Right kidney (tissue), 9 donors: ENCODE results near the gene VWA5A.
A peak's percentile ranks its signal among the peaks of the same experiment; 100 is the strongest.

Experiments
- DNase-seq: peaks from one replicate; pipeline ENCODE4 v3.0.0-alpha.2; 2016
- long read RNA-seq, 8 donors: transcript quantifications; one replicate each; lab custom pipeline, GENCODE V29; 2026

VWA5A gene, protein sequence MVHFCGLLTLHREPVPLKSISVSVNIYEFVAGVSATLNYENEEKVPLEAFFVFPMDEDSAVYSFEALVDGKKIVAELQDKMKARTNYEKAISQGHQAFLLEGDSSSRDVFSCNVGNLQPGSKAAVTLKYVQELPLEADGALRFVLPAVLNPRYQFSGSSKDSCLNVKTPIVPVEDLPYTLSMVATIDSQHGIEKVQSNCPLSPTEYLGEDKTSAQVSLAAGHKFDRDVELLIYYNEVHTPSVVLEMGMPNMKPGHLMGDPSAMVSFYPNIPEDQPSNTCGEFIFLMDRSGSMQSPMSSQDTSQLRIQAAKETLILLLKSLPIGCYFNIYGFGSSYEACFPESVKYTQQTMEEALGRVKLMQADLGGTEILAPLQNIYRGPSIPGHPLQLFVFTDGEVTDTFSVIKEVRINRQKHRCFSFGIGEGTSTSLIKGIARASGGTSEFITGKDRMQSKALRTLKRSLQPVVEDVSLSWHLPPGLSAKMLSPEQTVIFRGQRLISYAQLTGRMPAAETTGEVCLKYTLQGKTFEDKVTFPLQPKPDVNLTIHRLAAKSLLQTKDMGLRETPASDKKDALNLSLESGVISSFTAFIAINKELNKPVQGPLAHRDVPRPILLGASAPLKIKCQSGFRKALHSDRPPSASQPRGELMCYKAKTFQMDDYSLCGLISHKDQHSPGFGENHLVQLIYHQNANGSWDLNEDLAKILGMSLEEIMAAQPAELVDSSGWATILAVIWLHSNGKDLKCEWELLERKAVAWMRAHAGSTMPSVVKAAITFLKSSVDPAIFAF
- long read RNA-seq, donor 1, partial matches to known transcripts = 0 of 4 reads
- long read RNA-seq, donor 1, other reads (novel, unspliced or antisense) = 0 of 4 reads
- long read RNA-seq, donor 2, partial matches to known transcripts = 0 of 2 reads
- long read RNA-seq, donor 2, other reads (novel, unspliced or antisense) = 0 of 2 reads
- long read RNA-seq, donor 3, partial matches to known transcripts = 0 of 1 reads
- long read RNA-seq, donor 3, other reads (novel, unspliced or antisense) = 0 of 1 reads
- long read RNA-seq, donor 4 = 0 reads
- long read RNA-seq, donor 5 = 0 reads
- long read RNA-seq, donor 6, partial matches to known transcripts = 0 of 1 reads
- long read RNA-seq, donor 6, other reads (novel, unspliced or antisense) = 0 of 1 reads
- long read RNA-seq, donor 7, partial matches to known transcripts = 0 of 1 reads
- long read RNA-seq, donor 7, other reads (novel, unspliced or antisense) = 0 of 1 reads
- long read RNA-seq, donor 8, partial matches to known transcripts = 0 of 2 reads
- long read RNA-seq, donor 8, other reads (novel, unspliced or antisense) = 0 of 2 reads

DNA sequence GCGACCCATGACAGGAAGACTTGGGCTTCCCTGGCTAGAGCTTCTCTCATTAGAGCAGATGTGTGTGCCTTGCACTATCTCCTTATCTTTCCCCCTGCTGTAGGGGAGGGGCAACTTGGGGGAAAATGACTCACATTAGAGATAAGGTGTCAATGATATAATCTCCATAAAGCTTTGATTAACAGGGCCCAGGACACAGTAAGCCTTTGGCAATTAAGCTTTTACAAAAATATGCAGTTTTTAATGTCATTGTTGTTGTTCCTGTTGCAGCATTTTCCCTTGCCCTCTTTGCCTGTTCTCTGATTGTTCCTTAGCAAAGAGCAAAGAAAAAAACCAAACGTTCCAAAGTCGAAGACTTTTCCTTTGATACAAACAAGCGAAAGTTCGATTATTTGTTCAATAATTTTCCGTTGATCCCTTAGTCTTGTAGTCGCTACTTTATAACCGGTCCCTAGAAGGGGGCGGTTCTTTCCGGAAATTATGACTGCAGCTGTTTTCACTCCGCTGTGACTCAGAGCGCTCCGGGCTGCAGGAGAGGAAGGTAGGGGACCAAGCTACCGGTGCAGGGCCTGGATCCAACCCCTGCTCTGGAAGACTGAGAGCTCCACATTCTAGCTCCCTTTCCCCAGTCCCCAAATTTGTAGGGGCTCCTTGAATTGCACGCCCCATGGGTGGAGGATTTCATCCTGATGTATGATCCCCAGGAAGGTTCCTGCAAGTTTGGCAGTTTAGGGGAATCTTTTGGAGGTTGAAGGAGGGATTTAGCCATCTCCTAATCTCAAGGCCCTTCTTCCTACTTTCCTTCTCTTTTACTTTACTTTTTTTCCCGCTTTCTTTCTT is at the start of gene VWA5A:
Gene VWA5A (plus strand): TSS at position 509 of the 840 bp plus-strand sequence. CDS start 2,062 bp downstream, outside the sequence.
- peak; percentile 59 for DNase-seq

DNA sequence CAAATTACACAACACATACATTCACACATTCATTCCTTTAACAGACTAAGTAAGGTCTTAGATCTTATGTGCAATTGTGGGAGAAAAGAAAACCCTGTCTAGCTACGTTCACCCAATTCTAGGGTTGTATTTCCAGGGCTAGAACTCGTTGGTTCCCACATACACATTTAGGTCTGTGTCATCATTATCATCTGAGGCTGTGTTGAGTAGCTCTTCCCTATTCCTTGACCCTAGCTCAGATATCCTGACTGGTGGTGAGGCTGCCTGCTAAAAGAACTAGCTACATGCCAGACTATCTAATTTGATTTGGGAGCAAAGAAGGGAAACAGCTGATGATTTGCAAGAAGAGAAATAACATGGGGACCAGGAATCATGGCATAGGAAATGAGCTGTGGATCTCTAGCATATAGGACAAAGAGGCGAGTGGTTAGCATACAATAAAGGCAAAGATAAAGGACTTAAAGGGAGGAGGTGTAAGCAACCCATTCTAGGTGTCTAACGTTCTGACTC is 46.6 kb upstream of the VWA5A start:
- DNase-seq = no peak

DNA sequence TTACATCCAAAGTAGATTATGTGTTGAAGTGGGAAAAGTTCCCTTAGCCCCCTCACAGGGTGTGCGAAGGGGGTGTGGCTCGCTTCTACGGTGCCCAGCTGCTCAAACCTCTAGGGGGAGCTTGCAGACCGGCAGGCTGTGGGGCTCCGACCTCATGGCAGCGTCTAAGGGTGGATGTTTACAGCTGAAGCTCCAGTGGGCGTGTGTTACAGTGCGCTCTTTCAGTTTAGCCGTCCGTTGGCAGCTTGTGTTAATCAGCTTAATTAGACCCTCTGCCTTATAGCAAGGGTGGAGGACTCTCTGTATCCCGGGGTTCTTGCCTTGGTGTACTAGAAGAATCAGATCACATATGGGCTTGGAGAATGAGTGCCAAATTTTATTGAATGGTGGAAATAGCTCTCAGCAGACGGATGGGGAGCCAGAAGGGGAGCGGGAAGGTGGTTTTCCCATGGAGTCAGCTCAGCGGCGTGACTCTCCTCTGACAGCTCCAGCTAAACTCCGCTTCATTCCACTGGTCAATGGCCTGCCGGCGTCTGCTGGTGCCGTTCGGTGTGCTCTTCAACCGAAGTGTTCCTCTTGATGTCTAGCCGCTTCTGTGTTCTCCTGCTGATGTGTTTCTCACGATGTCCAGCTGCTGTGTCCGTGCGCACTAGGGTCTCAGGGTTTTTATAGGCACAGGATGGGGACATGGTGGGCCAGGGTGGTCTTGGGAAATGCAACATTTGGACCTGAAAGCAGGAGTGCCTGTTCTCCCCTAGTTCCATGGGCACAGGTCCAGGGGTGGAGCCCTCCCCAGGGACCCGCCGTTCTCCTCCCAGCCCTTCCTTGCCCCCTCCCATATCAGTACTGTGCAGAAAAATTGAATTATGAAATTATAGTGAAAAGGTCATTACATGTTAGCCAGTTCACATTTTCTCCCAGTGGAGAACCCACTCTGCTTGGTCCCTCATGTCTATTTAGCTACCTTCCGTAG is 45.5 kb upstream of the VWA5A start:
- DNase-seq = peak; percentile 34

DNA sequence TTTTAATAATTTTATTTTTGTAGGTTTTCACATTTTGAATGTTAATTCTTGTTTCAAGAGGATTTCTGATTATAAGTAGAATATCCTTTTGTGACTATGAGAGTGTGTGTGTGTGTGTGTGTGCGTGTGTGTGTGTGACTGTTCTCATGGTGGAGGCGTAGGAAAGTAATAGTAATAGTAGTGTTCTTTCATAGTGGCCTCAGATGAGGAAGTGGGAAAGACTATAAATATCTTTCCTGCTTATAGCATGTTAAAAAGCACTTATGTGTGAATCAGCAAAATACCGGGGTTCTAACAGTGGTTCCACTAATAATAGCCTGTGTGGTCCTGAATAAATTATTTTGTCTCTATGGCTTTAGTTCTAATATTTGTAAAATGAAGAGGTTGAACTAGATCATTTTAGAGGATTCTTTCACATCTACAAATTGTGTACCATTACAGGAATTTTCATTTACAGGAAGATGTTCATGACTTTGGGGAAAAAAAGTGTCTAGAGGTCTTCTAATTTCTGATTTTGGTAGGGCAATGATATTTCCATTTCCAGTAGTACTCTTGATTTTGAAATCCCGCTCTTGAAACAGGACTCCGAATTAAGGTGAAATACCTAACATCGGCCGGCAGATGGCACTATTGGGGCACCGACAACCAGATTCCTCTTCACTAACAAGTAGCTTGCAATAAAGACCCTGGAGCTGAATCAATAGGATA is 44.2 kb upstream of the VWA5A start:
- DNase-seq = peak; percentile 23

DNA sequence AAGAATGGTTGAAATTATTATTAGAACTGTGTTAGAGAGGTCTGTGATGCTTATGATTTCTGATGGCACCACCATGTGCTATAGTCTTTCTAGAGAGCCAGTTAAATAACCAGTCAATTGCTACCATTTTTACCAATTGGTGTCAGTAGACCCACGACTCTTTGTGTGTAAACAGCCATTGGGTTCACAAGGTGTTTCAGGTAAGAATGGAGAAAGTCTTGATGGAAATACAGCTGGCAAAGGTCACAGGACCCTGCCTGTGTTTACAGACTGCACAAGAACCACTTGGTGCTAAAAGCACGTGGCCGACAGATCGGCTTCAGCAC is 43.7 kb upstream of the VWA5A start:
- DNase-seq = no peak

DNA sequence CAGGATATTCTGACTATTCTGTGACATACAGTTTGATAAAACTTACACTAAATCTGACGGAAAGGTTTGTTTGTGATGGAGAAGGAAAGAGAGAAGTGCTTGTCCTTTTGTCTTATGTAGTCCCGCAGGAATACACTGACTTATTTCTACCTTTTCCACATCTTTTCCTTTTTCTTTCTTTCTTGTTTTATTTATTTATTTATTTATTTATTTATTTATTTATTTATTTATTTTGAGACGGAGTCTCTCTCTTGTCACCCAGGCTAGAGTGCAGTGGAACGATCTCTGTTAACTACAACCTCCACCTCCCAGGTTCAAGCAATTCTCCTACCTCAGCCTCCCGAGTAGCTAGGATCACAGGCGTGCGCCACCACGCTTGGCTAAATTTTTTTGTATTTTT is 43.1 kb upstream of the VWA5A start:
- no peak for DNase-seq

DNA sequence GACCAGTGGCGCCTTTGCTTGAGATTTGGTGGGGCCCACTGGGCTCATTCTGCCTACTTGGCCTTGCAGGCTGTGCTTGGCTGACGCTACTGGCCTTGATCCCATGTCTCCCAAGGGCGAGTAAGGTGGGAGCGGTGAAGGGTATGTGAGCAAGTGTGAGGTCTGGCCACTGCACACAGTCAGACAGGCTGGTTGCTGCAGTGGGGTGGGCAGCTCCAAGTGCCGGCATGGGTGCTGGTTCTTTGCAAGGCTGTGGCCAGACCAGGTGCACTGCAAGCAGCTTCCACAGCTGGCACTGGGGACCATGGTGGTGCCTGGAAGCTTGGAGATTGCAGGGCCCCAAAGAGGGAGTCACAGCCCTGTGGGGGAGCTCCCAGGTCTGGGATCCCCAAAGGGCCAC is 40.7 kb upstream of the VWA5A start:
- no peak for DNase-seq

DNA sequence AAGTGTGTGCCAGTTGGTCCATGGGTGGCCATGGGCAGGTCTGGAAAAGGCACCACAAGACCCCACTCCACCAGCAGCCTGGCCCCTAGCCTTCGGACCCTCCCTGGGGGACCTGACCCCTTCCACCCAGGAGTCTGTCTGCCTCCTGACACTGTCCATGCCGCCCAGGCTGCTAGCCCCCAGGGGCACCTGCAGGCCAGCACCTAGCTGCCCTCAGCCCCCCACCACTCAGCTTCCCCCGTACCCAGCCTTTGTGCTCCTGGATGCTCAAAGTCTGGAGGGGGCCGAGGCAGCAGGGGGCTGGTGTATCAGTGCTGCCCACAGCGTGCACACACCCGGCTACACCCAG is 39.8 kb upstream of the VWA5A start:
- DNase-seq = no peak

DNA sequence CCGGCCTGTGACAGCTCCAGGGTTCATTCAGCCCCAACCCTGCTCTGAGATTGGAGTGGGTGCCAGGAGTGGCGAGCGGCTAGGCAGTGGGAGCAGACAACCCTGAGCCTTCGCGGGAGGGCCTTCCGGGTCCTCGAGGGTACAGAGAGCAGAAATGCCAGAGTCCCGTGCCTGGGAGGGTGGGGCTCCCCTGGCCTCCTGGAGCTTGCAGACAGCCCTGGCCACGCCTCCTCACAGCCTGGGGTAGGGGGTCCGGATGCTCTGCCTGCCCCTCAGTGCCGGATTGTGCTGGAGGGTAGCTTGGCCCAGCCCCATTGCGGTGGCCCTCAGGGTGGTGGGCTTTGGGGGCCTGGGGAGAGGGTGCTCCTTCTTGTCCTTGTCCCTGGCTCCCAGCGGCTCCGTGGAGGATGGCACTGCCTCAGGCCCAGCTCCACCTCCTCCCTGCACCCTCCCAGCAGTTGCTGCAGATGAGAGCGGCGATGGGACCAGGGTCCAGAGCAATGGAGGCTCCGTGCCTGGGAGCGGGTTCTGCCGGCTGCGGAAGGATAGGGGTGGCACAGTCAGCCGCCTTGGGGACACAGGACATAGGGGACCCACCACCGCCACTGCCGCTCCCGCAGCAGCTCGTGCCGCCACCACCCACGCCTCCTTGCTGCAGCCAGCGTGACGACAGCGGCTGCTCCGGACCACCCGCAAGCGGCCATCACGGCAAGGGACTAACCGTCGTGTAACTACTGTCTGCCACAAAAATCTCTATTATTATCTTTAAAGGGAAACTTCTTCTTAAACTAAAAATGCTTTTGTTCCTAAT is 39.2 kb upstream of the VWA5A start:
- peak; percentile 78 for DNase-seq

DNA sequence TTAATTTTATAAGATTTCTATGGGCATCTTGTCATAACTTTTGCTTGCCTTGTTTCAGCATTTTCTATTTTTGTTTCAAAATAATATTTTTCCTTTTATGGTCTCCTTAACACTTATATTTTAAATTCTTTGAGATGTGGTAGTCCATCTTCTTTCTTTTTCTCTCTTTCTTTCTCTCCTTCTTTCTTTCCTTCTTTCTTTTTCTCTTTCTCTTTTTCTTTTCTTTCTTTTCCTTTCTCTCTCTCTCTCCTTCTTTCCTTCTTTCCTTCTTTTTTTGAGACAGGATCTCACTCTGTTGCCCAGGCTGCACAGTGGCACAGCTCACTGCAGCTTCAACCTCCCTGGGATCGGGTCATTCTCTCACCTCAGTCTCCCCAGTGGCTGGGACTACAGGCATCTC is 38.0 kb upstream of the VWA5A start:
- no peak for DNase-seq

DNA sequence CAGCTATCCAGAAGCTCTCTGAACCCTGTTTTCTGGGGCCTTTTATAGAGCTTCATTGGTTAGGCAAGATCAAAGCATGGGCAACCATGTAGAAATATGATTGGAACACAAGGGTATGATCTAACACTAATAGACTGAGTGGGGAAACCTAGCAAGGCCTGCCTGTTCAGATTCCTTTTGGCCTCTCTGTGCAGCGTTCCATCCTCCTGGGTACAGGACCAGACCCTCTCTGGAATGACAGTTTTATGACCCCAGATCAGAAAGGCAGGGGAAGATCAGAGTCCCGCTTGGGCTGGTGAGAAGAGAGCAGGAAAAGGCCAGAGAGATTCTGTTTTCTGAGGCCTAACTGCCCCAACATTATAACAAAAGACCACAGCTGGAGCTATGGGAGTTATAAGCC is 36.7 kb upstream of the VWA5A start:
- no peak for DNase-seq

DNA sequence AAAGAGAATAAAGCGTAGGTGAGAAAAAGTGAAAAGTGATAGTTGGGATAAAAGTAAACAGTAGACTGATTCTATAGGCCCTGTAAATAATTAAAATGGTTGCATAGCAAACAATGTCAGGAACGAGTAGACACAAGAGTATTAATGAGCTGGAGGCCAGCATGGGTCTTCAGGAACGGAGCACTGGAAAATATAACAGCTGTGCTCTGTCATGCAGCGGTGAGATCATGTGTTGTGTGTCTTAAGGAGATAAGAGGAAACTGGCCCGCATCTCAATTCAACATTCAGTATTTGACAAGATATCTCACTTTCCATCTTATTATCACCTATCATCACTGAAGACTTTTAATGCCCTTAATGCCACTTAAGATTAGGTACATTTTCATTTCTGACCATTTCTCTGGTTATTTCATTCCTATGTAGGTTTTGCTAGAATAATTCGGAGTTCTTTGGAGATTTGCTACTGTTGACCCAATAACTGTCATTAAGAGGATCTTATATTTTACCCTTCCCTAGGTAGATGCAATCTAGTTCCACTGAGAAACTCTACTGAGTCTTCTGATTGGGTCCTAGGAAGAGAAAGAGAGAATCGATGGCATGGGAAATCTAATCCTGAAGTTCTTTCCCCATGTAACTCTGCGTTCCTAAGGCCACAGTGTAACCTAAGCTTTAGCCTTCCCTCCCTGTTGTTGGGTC is 35.5 kb upstream of the VWA5A start:
- no peak for DNase-seq

DNA sequence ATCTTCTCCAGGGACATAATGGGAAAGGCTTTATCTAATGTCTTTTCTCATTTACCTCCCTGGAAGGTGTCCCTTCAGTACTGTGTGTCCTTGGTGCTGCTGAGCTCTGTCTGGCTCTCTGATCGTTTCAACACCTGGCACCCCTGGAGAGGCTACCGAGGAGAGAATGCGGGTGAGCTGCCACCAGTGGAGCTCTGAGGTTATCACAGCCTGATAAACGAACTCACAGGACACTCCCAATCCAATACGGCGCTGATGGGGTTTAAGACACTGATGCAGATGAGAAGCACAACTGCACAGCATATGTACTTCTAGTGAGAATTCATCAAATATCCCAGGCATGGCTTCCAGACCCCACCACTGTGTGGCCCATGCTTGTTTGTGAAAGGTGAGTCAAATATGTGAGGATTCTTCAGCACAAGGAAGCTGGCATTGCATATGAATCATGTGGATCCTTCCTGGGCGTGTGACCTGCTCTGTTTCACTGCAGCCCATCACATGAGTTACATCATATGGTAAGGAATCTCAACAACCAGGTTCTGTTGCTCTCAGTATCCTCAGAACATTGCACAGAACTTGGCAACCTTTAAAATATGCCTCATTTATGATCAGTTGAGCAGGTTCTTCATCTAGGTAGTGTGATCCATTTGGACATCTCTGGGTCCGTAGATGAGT is 34.8 kb upstream of the VWA5A start:
- no peak for DNase-seq

DNA sequence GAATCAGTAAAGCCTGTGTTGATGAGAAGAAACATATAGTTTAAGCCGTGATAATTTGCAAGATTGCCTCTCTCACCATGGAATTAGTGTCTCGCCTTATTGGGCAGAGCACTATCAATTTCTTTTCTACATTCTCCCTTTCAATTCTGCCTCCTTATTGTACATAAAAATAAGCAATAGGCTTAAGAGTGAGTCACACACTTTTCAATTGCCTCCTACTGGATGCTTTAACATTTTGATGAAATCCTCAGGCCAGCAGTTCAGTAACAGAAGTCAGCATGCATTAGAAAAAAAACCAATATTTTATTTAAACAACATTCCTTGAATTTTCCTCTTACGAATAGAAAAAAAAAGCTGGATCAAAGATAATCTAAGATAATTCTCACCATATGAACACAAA is 33.8 kb upstream of the VWA5A start:
- no peak for DNase-seq

DNA sequence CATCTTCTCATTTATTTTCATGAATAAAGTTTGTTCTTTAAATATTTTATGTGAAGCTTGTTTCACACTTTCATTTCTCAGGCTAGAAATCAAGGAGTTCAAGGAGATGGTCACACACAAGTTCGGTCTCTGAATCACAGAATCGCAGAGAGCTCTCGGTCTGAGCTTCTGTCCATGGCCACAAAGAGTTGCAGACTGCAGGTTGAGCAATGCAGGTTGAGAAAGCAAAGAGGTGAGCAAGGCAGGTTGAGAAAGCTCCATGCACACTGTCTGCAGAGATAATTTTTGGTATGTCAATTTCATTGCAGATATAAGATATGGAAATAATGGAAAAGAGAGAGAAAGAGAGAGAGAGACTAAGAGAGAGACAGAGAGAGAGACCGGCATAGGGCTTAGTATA is 32.9 kb upstream of the VWA5A start:
- no peak for DNase-seq

DNA sequence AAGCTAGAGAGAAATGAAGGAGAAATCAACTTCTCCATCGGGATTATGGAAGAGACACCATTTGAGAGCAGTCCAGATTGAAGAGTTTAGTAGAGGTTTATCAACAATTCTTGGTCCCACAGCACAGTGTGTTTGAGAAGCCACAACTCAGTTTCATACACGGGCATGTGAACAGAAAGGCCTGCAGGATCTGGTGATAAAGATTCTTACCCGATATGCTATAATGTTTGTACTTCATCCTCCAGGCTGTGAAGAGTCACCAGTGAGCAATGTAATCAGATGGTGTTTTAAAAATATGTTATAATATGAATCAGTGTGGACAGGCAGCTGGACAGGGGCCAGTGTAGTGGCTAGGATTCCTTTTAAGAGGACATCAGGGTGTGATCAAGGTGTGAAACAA is 29.7 kb upstream of the VWA5A start:
- DNase-seq = no peak

DNA sequence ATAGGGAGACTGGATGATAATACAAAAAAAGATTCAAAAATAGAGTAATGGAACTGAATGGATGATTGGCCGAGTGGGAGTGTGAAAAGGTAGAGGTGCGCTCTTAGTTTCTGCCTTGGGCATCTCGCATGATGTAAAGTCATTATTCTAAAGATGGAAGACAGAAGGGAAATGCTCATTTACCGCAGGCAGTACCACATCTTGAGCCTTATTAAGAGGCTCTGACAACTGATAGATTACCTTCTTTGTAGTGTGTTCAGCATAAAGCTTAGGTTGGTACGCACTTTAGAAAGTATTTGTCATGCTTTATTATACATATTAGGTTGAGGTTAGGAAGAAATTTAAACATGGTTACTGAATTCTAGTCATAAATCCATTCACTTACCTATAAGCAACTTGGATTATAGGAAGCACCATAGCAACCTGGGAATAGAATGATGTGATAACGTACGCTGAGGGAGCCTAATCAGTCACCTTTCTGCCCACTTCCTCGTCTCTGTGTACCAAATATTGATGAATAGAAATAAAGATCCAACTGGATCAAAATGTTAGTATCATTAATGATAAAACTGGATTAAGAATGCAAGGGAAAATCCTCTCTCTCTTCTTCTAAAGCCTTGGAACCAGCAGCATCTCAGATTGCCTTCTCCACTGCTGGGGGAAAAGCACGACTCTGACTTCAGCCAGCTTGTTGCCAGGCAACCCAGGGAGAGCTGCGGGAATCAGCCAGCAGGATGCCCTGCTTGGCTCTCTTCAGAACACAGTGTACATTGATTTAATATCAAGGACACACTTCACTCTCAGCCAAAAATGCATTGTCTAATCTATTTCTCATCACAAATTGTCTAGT is 29.0 kb upstream of the VWA5A start:
- no peak for DNase-seq
